Sigmoid colon (tissue), 7 donors: ENCODE data around the gene NDOR1. TPM values are rescaled to one million over a fixed set of nuclear protein-coding genes. Genes with fewer than 3 reads are reported as not detected.
A peak's percentile ranks its signal among the peaks of the same experiment; 100 is the strongest.

Experiments used
- DNase-seq: peaks from one replicate; pipeline ENCODE4 v3.0.0-alpha.2; 2019
- H3K27ac ChIP-seq, 4 donors: fragments of 200-600 bp; sonication (generic); one replicate each; pipeline ENCODE4 v1.5.1; 2016 to 2019; ENCODE audit warnings: mild to moderate bottlenecking in 1 of 4
- H3K27me3 ChIP-seq, 3 donors: fragments of 200-600 bp; sonication (generic); one replicate each; pipeline ENCODE4 v1.5.1; 2019; ENCODE audit warnings: mild to moderate bottlenecking in 1 of 3
- H3K36me3 ChIP-seq, 4 donors: fragments of 200-600 bp; sonication (generic); one replicate each; pipeline ENCODE4 v1.5.1; 2016 to 2019
- H3K4me1 ChIP-seq, 4 donors: fragments of 200-600 bp; sonication (generic); one replicate each; pipeline ENCODE4 v1.5.1; 2017 to 2019
- H3K4me3 ChIP-seq, 4 donors: fragments of 200-600 bp; sonication (generic); one replicate each; pipeline ENCODE4 v1.5.1; 2017 to 2019; ENCODE audit warnings: mild to moderate bottlenecking in 2 of 4, moderate library complexity in 1 of 4
- H3K9me3 ChIP-seq, 4 donors: fragments of 200-600 bp in 3 of 4; sonication (generic) in 3 of 4; one replicate each; pipeline versions ENCODE4 v1.5.1 to v1.6.1; 2013 to 2019
- EP300 ChIP-seq, 4 donors: sonication (generic); formaldehyde crosslinking; IDR thresholded peaks; one replicate each; pipeline ENCODE4 v1.6.1; 2017; ENCODE audit warnings: antibody characterized with exemption in 4 of 4
- POLR2A ChIP-seq, 2 donors: fragments of 450-650 bp; IDR thresholded peaks; one replicate each; pipeline ENCODE4 v1.6.1; 2016; ENCODE audit warnings: antibody characterized with exemption in 2 of 2, mild to moderate bottlenecking in 2 of 2, moderate library complexity in 2 of 2
- POLR2AphosphoS5 ChIP-seq, 4 donors: sonication (generic); formaldehyde crosslinking; IDR thresholded peaks; one replicate each; pipeline ENCODE4 v1.6.1; 2017; ENCODE audit warnings: antibody characterized with exemption in 4 of 4
- WGBS, 2 donors: extraction: QIAGEN DNeasy Blood & Tissue Kit; methylation state at CpG; one replicate each; pipeline ENCODE4 v1.1.7; 2013; 5-methylcytosine and 5-hydroxymethylcytosine counted together
- intact Hi-C: fragments of 100-400 bp; cut with DNase I; formaldehyde crosslinking; loops from one replicate; pipeline ENCODE4 v1.15.1; 2023
- polyA plus RNA-seq, 3 donors: library from polyadenylated mRNA; stranded (reverse); fragments of 200-250 nt; gene quantifications; one replicate each; pipeline ENCODE4 v1.2.3, GENCODE V29; 2013
- total RNA-seq, 4 donors: library from RNA; depleted of rRNA; stranded (reverse); fragments of >200 nt; gene quantifications; one replicate each; pipeline ENCODE4 v1.1.0, GENCODE V29; 2016
- TF ChIP-seq, protein P1 (sequence below), 4 experiments: fragments of 450-650 bp in 3 of 4; fragments of 200-600 bp in 1 of 4; IDR thresholded peaks; one replicate each; pipeline ENCODE4 v1.5.1; 2016 to 2019; ENCODE audit warnings: antibody characterized with exemption in 4 of 4, mild to moderate bottlenecking in 3 of 4, moderate library complexity in 2 of 4
- donor health status: healthy with polysubstance abuse.
- donor health status: Bipolar disorder and iron deficiency.
- donor health status: healthy.

The NDOR1 gene
- total and polyA plus RNA-seq, 7 donors: 3.8 to 20.2 (median 5.4) TPM

- H3K27ac ChIP-seq: no peak overlapping the region
- WGBS, 2 donors: 6 to 16% methylated on average over 69 to 70 of the region's 71 CpGs
- intact Hi-C loops: no loop called here
- no peak overlapping the region for H3K4me3 ChIP-seq
- TF ChIP-seq EP300 (IDR thresholded peaks at IDR 0.05): no peak
- H3K4me1 ChIP-seq: peaks cover 0 to 28% (median 26%) of the 10 kb centered on the region in 4 donors
- DNase-seq: no peak
- peaks cover 85 to 100% (median 100%) of the 10 kb centered on the region in 3 donors for H3K27me3 ChIP-seq
- no peaks in the 10 kb centered on the region for H3K9me3 ChIP-seq
- no peaks in the 10 kb centered on the region for H3K36me3 ChIP-seq
Observed at GRCh38 chr9:137161558-137162486, 43.7 kb upstream of the NDOR1 start.

DNA sequence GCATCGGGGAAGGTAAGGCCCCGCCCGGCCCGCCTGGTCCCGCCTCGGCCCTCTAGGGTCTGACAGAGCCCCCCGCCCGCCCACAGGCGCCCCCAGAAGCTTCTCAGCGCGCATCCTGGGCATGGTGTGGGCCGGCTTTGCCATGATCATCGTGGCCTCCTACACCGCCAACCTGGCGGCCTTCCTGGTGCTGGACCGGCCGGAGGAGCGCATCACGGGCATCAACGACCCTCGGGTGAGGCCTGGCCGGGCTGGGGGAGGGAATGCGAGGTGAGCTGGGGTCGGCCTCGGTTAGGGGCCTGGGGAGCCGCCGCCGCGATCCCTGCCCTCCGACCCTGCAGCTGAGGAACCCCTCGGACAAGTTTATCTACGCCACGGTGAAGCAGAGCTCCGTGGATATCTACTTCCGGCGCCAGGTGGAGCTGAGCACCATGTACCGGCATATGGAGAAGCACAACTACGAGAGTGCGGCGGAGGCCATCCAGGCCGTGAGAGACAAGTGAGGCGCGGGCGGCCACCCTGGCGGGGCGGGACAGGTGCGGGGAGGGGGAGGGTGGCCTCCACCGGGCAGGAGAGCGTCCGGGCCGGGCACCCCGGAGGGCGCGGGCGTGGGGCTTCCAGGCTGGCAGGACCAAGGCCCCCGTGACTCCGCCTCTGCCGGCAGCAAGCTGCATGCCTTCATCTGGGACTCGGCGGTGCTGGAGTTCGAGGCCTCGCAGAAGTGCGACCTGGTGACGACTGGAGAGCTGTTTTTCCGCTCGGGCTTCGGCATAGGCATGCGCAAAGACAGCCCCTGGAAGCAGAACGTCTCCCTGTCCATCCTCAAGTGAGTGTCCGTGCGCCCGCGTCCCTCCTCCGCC is 42.8 kb upstream of the NDOR1 start:
- H3K9me3 ChIP-seq: no peaks in the 10 kb centered on the region
- H3K27me3 ChIP-seq: peaks cover 87 to 100% (median 100%) of the 10 kb centered on the region in 3 donors
- TF ChIP-seq POLR2AphosphoS5 (IDR thresholded peaks at IDR 0.05) (no peak), POLR2A (IDR thresholded peaks at IDR 0.05) (no peak)
- intact Hi-C loops: no loop called here
- WGBS, 2 donors: 7 to 23% methylated on average over 74 of the region's 74 CpGs
- no peaks in the 10 kb centered on the region for H3K36me3 ChIP-seq
- no peak for DNase-seq
- peak overlapping the region in 2 of 4 donors; percentile 23 to 33 for H3K4me3 ChIP-seq
- H3K27ac ChIP-seq: no peak overlapping the region
- peaks cover 0 to 32% (median 30%) of the 10 kb centered on the region in 4 donors for H3K4me1 ChIP-seq

GRCh38 chr9:137163365-137163715 is 42.2 kb upstream of the NDOR1 start:
- Histone ChIP-seq H3K4me3 (peak overlapping the region in 2 of 4 donors; percentile 23 to 33), H3K27me3 (peaks cover 93 to 100% (median 100%) of the 10 kb centered on the region in 3 donors), H3K4me1 (peaks cover 0 to 38% (median 36%) of the 10 kb centered on the region in 4 donors), H3K36me3 (no peaks in the 10 kb centered on the region), H3K9me3 (no peaks in the 10 kb centered on the region), H3K27ac (no peak overlapping the region)
- TF ChIP-seq POLR2A (IDR thresholded peaks at IDR 0.05) (no peak), EP300 (IDR thresholded peaks at IDR 0.05) (no peak), POLR2AphosphoS5 (IDR thresholded peaks at IDR 0.05) (no peak)
- TF ChIP-seq, protein P1, sequence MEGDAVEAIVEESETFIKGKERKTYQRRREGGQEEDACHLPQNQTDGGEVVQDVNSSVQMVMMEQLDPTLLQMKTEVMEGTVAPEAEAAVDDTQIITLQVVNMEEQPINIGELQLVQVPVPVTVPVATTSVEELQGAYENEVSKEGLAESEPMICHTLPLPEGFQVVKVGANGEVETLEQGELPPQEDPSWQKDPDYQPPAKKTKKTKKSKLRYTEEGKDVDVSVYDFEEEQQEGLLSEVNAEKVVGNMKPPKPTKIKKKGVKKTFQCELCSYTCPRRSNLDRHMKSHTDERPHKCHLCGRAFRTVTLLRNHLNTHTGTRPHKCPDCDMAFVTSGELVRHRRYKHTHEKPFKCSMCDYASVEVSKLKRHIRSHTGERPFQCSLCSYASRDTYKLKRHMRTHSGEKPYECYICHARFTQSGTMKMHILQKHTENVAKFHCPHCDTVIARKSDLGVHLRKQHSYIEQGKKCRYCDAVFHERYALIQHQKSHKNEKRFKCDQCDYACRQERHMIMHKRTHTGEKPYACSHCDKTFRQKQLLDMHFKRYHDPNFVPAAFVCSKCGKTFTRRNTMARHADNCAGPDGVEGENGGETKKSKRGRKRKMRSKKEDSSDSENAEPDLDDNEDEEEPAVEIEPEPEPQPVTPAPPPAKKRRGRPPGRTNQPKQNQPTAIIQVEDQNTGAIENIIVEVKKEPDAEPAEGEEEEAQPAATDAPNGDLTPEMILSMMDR (IDR thresholded peaks at IDR 0.05): no peak
- intact Hi-C loops: no loop called here
- WGBS, 2 donors: 31 to 45% methylated on average over 26 of the region's 26 CpGs
- no peak for DNase-seq

- no peak for TF ChIP-seq POLR2A (IDR thresholded peaks at IDR 0.05)
- no peak for TF ChIP-seq EP300 (IDR thresholded peaks at IDR 0.05)
- TF ChIP-seq, protein P1 (IDR thresholded peaks at IDR 0.05): no peak
- no peak for TF ChIP-seq POLR2AphosphoS5 (IDR thresholded peaks at IDR 0.05)
- Histone ChIP-seq H3K9me3 (no peaks in the 10 kb centered on the region), H3K36me3 (no peaks in the 10 kb centered on the region), H3K27me3 (peaks cover 94 to 100% (median 100%) of the 10 kb centered on the region in 3 donors), H3K4me1 (peaks cover 0 to 43% (median 41%) of the 10 kb centered on the region in 4 donors), H3K27ac (no peak overlapping the region), H3K4me3 (no peak overlapping the region)
- 83% methylated on average over 22 of the region's 22 CpGs for WGBS, 2 donors
- no peak for DNase-seq
- intact Hi-C loops: no loop called here
Observed at GRCh38 chr9:137163805-137164204, 41.7 kb upstream of the NDOR1 start.

DNA sequence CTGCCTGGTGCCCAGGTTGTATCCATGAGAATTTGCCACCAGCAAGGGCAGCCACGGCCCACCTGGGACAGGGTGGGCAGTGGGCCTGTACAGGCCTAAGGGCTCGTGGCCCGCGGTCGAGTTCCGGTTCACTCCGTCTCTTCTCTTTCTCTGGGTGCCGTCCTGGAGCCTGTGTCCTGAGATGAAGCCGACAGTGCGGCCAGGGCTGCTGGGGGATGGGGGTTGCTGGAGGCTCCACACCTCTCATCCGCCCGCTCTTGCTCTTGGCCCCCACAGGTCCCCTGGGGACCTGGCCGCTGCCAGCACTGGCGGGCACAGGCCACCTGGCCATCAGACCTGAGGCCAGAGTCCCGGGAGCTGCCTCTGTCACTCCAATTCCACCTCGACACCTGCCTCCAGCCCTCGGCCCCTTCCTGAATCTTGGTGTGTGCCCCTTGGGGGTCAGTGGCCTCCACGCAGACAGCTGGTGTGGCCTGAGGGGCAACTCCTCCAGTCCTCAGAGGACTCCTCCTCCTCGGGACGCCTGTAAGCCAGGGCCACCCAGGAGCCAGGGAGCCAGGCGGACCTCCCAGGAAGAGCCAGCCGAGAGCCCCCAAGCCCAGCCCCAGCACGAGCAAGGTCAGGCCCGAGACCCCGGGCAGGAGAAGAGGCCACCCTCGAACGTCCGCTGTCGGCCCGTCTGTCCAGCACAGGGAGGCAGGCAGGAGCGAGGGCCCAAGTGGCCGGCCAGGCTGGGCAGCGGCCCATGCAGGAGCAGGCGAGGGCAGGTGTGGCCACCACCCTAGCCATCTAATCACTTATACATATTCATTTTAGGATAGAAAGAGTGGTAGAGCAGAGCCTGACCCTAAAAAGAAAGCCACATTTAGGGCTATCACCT is 40.9 kb upstream of the NDOR1 start:
- 79 to 86% methylated on average over 34 of the region's 34 CpGs for WGBS, 2 donors
- peaks cover 0 to 51% (median 49%) of the 10 kb centered on the region in 4 donors for H3K4me1 ChIP-seq

More for the DNA sequence above, 40.9 kb upstream of the NDOR1 start:
- H3K9me3 ChIP-seq: no peaks in the 10 kb centered on the region
- no peak for DNase-seq
- intact Hi-C loops: no loop called here
- no peak for TF ChIP-seq POLR2A (IDR thresholded peaks at IDR 0.05)
- no peak for TF ChIP-seq POLR2AphosphoS5 (IDR thresholded peaks at IDR 0.05)
- no peak for TF ChIP-seq EP300 (IDR thresholded peaks at IDR 0.05)
- TF ChIP-seq, protein P1 (IDR thresholded peaks at IDR 0.05): no peak
- H3K27ac ChIP-seq: no peak overlapping the region
- no peaks in the 10 kb centered on the region for H3K36me3 ChIP-seq
- H3K4me3 ChIP-seq: no peak overlapping the region
- H3K27me3 ChIP-seq: peaks cover 94 to 100% (median 100%) of the 10 kb centered on the region in 3 donors
